H1 (cell line): ENCODE data around the gene PI16. TPM values are rescaled to one million over a fixed set of nuclear protein-coding genes. Genes with fewer than 3 reads are reported as not detected.

ENCODE experiments used
- CHD1 ChIP-seq: IDR thresholded peaks from 2 replicates; pipeline ENCODE4 v1.6.1; 2012; ENCODE audit warnings: low read depth, low read length, improper control_type of control experiment
- RNF2 ChIP-seq: fragments of 200-900, 300-1000 bp; sonication (generic); IDR thresholded peaks from 2 replicates; pipeline ENCODE4 v1.7.1; 2016; ENCODE audit warnings: borderline replicate concordance, low read depth, mild to moderate bottlenecking, antibody characterized with exemption, low read length; ENCODE audit not compliant: poor library complexity, severe bottlenecking; ENCODE audit errors: missing control alignments
- SIRT6 ChIP-seq: IDR thresholded peaks from one replicate; pipeline ENCODE4 v1.7.1; 2012; ENCODE audit warnings: low read length, inconsistent platforms
- polyA plus RNA-seq, 7 experiments: library from polyadenylated mRNA; depleted of rRNA in 3 of 7; stranded (reverse) in 5 of 7; unstranded in 2 of 7; fragments of >200 nt in 5 of 7; fragments of 200-250 nt in 2 of 7; gene quantifications; 1 replicate in 5 of 7; 2 replicates in 1 of 7; 4 replicates in 1 of 7; pipeline versions ENCODE4 v1.2.1 to v1.2.3, GENCODE V29; 2011 to 2013; ENCODE audit warnings: missing spikeins in 2 of 7, mixed read lengths in 2 of 7
- total RNA-seq: library from RNA; stranded (reverse); fragmentation: NEBNext Ultra II Directional; extraction: Animal tissue kit (Norgen Biotek cat#: 25700); gene quantifications from 2 replicates; pipeline ENCODE4 v1.2.1, GENCODE V29; 2021

The PI16 gene
- total and polyA plus RNA-seq, 2 of the 8 experiments (the other 6 are each of a cell fraction or from before 2014, with no cell fraction given): 0.05 TPM; not detected in 1

GRCh38 chr6:36929607-36930006 is 24.9 kb upstream of the PI16 start (continued):
- TF ChIP-seq RNF2: no peak
- TF ChIP-seq CHD1: no peak
- no peak for TF ChIP-seq SIRT6
